Stimulated activated CD4-positive, alpha-beta T cell treated with anti-CD3 and anti-CD28 coated beads, Interleukin-12 subunit alpha, Interleukin-12 subunit beta, amount 100 ng/mL, for 48 hours (primary cell): Measurements from ENCODE around the gene TBRG4.
"Not testable (repeated sequence)": the region's sequence is repeated elsewhere in the genome, so short reads cannot be mapped to it uniquely, and the experiment has no call there.

Experiments
- DNase-seq, 3 donors: peaks; one replicate each; pipeline ENCODE4 v3.0.0-alpha.2; 2020; ENCODE audit warnings: low read depth in 2 of 3, low spot score in 1 of 3

TBRG4 gene

DNA sequence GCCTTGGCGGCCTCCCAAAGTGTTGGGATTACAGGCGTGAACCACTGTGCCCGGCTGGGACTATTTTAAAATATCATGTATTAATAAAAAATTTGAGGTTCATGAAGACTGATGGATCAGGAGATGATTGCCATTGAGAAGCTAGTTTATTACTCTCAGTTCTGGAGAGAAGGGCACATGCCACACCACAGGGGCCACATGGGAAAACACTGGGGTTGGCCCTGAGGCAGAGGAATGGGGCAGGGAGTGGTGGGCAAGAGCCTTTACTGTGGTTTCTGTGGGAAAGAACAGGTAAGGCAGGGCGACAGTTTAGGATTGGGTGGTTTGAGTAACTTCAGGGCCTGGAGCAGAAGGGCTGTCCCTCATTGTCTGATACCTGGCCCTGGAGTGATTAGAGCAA lies 6.8 kb upstream of the TBRG4 start:
- DNase-seq, result no peak

DNA sequence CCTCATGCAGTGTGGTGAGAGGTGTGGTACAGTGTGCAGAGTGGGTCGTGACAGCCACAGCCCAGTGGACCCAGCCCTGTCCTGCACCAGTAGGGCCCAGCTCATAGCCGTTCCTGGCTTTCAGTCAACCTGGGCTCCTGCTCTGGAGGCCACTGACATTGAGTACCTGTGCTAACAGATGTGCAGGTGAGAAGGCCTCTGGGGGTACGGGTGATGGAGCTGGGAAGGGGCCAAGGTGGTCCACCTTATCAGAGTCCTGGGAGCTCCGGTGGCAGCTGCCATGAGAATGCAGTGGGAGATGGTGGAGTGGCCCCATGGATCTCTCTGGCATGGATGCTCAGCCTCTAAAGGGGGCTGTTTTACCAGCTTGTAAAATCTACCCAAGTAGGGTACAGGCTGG lies 6.1 kb upstream of the TBRG4 start:
- DNase-seq, result no peak

DNA sequence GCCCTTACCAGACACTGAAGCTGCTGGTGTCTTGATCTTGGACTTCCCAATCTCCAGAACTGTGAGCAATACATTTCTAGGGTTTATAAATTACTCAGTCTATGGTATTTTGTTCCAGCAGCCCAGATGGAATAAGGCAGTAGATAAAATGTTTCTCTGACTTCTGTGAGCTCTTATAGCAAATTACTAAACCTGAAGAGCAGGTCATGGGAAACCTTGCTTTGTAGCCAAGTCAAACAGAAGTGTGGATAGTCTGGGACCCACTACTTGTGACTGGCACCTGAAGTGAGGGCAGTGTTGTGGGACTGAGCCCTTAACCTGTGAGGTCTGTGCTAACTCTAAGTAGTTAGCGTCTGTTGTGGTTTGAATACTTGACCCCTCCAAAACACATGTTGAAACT lies 4.6 kb upstream of the TBRG4 start:
- no peak for DNase-seq

GRCh38 chr7:45114926-45115325 lies 3.4 kb upstream of the TBRG4 start:
- no peak for DNase-seq

- not testable (repeated sequence) for DNase-seq
Observed at GRCh38 chr7:45114257-45114656, 2.8 kb upstream of the TBRG4 start.

- DNase-seq, result no peak
Observed at GRCh38 chr7:45112648-45113047, 1.2 kb upstream of the TBRG4 start.

- DNase-seq, result no peak
Observed at GRCh38 chr7:45108863-45109262, 2.6 kb downstream of the TBRG4 start.

DNA sequence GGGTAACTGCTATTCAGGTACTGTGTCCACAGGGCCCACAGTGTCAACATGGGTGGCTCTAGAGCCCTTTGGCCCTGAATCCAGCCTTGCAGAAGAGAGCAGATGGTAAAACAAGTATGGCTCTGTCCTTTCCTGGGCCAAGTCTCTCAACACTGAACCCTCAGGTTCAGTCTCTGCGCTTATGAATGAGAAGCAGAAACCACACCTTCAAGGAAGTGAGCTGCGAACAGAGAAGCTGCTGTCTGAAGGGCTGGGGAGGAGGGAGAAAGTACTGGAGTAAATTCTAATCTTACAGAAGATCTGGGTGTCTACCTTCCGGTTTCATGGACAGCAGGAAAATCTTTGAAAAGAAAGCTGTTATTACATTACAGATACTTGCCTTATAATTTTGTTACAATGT lies 4.1 kb downstream of the TBRG4 start:
- no peak for DNase-seq

DNA sequence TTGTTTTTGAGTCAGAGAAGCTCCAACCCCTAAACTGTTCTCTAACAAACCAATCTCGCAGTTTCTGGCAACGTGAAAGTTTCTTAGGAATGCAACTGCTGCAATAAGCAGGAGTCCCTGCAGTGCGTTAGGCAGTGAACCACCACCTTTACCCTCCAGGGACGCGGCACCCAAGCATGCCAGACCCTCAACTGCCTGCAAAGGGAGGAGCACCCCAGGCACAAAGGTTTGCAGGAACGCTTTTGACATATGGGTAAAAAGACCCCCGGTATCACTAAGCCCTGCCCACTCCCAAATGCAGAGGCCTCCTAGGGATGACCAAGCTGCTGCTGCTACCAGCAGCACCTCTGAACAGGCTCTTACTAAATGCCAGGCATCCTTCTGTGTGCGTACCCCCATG lies 4.7 kb downstream of the TBRG4 start:
- no peak for DNase-seq

GRCh38 chr7:45105588-45106188 lies 5.8 kb downstream of the TBRG4 start:
- DNase-seq, result no peak

DNA sequence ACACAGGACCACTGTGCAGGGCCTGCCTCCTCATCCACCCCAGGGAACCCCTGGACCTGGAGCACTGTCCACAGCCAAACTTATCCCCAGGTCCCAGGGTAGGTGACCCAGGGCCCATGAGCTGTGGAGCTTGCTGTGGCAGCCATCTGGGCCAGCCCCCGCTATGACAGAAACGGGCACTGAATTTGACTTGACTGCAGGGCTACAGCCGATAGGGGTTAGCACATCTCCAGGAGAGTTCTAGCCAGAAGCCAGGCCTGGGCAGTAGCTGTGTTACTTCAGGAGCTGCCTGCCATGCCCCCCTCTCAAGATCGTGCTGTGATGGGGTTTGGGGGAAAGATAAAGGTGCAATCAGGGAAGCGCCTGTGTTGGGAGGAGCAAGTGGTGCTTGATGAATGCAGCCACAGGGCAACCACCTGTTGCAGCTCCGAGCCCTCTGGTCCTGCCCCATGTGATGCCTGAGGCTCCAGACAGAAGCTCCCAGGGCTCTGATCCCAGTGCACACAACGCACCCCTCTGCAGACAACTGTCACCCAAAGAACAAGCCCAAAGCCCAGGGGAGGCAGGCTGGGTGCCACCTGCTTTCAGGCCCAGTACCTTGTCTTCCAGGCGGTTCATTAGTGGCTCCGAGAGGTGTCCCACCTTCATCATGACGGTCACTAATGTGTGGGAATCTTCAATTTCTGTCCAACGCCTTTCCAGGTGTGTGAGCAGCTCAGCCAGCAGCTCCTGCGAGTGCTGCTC lies 6.5 kb downstream of the TBRG4 start:
- no peak for DNase-seq

DNA sequence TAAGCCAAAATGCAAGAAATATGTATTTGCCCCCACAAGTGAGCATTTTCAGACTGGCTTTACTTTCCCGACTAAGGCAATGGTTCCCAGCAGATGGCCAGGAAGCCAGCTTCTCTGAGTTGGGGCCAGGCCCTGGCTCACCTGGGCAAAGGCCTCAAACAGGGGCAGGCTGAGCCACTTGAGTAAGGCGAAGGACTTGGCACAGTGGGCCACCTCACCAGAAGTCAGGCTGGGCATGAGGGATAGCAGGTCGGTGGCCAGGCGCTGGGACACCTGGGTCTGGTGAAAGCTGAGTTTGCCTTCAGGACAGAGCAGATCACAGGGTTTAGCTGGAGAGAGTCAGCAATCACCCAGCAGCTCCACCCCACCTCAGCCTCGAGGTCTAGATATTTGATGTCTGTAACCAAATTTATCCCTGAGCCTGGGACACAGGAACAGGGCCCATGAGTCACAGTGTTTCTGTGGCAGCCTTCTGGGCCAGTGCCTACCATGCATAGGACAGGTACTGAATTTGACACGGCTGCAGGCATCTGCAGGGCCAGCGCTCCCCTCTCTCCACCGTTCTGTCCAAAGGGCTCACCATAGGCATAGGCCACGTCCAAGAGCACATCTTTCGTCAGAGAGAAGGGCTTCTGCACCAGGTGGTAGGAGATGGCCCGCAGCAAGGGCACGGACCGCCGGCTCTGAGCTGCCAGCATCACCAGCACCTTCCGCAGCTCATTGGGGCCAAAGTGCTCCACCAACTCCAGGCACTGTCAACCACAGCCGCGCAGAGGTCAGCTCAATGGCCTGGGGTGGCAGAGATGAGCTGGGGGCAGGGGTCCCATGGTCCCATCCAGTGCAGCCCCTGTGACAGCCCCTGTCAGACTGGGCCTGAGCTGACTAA lies 7.3 kb downstream of the TBRG4 start:
- DNase-seq, result no peak

GRCh38 chr7:45102785-45103712 lies 8.4 kb downstream of the TBRG4 start:
- DNase-seq, result no peak

DNA sequence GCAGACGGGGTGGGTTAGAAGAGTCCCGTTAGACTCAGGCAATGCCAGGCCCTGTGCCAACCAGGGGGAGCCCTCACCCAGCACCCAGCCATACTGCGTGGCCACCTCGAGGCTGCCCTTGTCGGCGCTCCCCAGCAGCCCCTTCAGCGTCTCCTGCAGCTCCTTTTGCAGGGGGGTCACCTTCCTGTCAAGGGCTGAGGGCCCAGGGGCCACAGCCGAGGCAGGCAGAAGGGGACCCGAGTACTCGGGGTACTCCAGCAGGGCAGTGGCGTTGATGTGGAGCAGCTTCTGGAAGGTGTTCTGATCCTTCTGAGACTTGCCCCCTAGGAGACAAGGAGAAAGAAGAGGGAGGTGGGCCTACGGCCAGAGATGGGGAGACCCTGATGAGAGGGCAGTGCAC lies 9.7 kb downstream of the TBRG4 start:
- no peak for DNase-seq

DNA sequence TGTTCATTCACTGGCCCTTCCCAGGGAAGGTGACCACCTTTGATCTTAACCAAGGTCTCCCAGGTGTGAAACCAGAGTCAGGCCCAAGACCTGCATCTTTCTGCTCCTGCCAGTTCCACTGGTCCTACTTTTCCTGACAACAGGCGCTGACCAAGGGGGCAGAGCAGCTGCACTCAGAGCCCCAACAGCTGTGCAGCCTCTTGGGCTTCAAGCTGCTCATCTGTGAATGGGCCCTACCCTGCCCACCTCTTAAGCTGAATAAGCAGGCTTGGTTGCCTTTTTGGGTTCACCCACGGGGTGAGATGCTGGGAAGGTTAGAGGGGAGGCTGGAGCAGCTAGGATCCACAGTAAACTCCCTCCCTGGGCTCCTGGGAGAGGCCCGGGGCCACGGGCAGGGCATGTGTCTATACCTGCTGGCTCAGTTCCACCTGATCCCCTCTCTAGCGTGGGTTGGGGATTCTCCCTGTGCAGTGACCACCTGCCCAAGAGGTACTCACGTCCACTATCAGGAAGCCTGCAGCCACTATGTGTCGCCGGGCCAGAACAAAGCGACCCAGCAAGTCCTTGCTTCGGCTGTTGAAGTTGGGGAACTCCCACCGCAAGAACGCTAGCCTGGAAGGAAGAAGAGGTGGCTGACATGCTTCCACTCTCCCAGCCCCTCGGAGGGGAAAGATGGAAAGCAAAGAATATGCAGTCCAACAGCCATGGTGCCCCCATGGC lies 10.6 kb downstream of the TBRG4 start:
- no peak for DNase-seq

- DNase-seq, result no peak
Observed at GRCh38 chr7:45099891-45100760, 11.4 kb downstream of the TBRG4 start.

- DNase-seq, result no peak
Observed at GRCh38 chr7:45098983-45099839, 12.3 kb downstream of the TBRG4 start.

DNA sequence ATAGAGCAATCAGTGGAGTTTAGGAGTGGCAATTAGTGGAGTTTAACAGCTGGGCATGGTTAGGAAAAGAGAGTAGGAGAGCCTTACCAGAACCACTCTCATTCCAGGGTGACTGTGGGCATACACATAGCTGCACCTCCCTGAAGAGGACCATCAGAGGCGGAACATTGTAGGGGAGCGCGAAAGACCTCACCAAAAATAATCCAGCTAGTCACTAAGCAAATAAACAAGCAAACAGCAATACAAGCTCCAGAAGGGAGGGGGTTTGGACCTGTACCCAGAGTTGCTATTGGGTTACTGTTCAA lies 18.6 kb downstream of the TBRG4 start:
- DNase-seq, result no peak
